ENCODE results near the gene GOT1.
A peak's percentile ranks its signal among the peaks of the same experiment; 100 is the strongest.

GOT1 gene

GRCh38 chr10:99432881-99433280 lies 2.5 kb upstream of the GOT1 start:
- no peak for DNase-seq

DNA sequence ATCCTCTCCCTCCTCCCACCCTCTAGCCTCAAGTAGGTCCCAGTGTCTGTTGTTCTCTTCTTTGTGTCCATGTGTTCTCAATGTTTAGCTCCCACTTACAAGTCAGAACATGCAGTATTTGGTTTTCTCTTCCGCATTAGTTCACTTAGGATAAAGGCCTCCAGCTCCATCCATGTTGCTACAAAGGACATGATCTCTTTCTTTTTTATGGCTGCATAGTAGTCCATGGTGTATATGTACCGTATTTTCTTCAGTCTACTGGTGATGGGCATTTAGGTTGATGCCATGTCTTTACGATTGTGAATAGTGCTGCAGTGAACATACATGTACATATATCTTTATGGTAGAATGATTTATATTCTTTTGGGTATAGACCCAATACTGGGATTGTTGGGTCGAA lies 1.6 kb upstream of the GOT1 start:
- no peak for DNase-seq

GRCh38 chr10:99431190-99431760 lies 851 bp upstream of the GOT1 start:
- DNase-seq, result peak; percentile 42 to 53

- DNase-seq, result no peak
Observed at GRCh38 chr10:99430116-99430450, 341 bp downstream of the GOT1 start.

DNA sequence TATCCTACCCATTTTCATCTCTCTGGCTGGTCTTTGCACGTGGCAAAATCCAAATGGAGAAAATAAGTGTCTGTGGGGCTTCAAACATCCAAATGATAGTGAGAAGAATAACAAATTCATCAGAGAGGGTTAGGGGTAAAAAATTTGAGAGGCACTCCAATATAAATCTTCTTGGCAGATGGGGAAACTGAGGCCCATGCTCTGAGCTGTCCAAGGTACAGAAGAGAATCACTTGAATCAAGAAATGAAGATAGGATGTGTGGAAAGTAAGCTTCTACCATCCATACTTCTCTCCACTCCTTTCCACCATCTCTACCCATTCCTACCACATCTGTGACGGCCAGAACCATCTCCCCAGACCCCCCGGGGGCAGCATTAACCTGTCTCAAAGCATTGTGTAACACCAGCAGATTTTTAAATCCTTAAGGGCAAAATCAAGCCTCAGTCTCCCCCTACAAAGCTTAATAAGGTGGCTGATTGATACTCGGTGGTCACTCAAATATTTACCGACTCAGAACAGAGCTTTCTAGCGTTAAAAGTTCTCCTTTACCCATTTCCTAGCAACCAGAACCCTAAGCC lies 818 bp downstream of the GOT1 start:
- DNase-seq, result no peak

- DNase-seq, result no peak
Observed at GRCh38 chr10:99427566-99428190, 2.7 kb downstream of the GOT1 start.

- no peak for DNase-seq
Observed at GRCh38 chr10:99426689-99427088, 3.7 kb downstream of the GOT1 start.

GRCh38 chr10:99425204-99425603 lies 5.2 kb downstream of the GOT1 start:
- DNase-seq, result no peak

DNA sequence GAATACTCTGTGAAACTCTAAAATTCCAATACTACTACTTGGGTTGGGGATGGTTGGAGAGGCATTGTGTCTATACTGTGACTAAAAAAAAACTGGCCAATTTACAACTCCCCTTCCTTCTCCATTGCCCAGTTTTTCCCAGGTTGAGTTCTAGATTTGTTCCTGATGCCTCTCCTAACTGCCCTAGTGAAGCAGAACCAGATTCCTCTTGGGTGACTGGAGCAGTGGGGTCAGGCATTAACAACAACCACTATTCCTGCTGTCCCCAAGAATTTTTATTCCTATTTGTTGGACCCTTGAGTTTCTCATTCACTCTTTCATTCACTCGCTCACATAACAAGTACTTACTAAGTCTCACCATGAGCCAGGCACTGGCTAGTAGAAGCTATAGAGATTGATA lies 5.8 kb downstream of the GOT1 start:
- no peak for DNase-seq

DNA sequence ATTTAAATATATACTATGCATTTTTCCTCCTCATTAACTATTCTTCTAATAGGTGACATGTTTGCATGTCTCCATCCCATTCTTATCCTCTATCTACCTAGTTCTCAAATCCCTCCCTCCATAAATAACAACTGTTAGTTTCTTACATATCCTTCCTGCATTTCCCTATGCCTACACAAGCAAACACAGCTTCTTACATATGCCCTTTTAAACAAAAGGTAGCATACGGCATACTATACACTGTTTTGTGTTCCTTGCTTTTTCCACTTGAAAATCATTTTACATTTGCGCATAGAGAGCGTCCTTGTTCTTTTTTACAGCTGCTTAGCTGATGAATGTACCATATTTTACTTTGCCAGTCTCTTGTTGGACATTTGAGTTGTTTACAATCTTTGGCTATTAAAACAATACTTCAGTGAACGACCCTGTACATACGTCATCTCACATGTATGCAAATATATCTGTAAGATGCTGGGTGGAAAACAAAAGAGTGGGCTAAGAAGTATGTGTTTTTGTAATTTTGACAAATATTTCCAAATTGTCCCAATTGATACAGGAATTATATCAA lies 7.8 kb downstream of the GOT1 start:
- DNase-seq, result no peak

- no peak for DNase-seq
Observed at GRCh38 chr10:99421233-99421739, 9.1 kb downstream of the GOT1 start.

DNA sequence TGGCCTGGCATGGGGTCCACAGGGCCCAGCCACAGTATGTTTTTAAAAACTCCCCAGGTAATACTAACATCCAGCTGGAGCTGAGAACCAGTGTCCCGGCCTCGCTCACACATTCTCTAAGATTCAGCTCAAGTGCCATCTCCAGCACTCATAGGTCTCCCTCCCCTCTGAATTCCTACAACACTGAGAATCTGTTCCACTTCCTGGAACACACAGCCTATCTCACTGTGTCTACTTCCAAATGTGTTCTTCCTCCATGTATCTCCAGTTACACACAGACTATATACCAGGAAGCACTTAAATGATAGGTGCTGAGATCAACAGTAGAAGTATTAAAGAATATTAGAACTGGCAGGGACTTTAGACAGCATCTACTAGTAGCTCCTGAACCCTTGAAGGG lies 10.7 kb downstream of the GOT1 start:
- DNase-seq, result no peak

GRCh38 chr10:99418910-99419624 lies 11.4 kb downstream of the GOT1 start:
- no peak for DNase-seq

GRCh38 chr10:99412099-99412498 lies 18.3 kb downstream of the GOT1 start:
- no peak for DNase-seq

- DNase-seq, result no peak
Observed at GRCh38 chr10:99411546-99411945, 18.9 kb downstream of the GOT1 start.

GRCh38 chr10:99410876-99411275 lies 19.5 kb downstream of the GOT1 start:
- DNase-seq, result no peak

- no peak for DNase-seq
Observed at GRCh38 chr10:99410146-99410545, 20.3 kb downstream of the GOT1 start.

DNA sequence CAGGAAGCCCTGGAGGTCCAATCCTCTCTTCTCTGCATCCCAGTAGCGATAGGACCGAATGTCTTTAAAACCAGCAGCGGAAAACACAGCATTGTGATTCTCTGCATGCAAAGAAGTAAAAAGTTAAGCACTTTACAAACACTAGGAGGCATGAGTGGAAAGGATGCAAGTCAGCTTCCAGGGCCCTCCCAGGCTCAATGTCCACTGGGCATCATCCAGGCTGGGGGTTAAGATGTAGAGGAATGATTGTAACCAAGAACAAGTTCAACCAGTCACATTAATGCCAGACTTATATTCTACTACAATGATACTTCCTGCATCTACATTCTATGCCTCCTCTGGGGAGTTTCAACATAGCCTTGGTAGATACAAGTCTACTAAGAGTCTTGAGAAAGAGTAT lies 24.3 kb downstream of the GOT1 start:
- no peak for DNase-seq

DNA sequence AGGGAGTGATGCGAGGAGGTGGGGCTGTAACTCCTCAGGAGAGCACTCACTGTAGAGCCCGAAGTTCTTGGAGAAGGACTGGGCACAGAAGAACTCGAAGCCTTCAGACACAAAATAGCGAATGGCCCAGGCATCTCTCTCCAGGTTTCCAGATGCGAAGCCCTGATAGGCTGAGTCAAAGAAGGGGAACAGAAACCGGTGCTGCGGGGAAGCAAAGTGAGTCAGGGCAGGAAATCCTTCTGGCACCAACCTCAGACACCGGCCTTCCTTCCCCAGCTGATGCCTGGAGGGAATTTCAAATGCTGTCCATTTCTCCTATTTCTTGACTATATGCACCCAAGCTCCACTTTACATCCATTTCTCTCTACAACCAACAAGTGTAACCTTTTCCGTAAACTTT lies 26.8 kb downstream of the GOT1 start:
- DNase-seq, result no peak

- no peak for DNase-seq
Observed at GRCh38 chr10:99399664-99400063, 30.8 kb downstream of the GOT1 start.

- no peak for DNase-seq
Observed at GRCh38 chr10:99396471-99396870, 34.0 kb downstream of the GOT1 start.

GRCh38 chr10:99395750-99396445 lies 34.5 kb downstream of the GOT1 start:
- no peak for DNase-seq

GRCh38 chr10:99394761-99395386 lies 35.5 kb downstream of the GOT1 start:
- DNase-seq, result no peak
